OCI-M1 (cell line): ENCODE results near the gene SYF2.
"Not testable (repeated sequence)": the region's sequence is repeated elsewhere in the genome, so short reads cannot be mapped to it uniquely, and the experiment has no call there.

Experiments used
- DNase-seq: peaks from one replicate; lab custom pipeline; 2025; lab: John Stamatoyannopoulos, UW

The SYF2 gene

DNA sequence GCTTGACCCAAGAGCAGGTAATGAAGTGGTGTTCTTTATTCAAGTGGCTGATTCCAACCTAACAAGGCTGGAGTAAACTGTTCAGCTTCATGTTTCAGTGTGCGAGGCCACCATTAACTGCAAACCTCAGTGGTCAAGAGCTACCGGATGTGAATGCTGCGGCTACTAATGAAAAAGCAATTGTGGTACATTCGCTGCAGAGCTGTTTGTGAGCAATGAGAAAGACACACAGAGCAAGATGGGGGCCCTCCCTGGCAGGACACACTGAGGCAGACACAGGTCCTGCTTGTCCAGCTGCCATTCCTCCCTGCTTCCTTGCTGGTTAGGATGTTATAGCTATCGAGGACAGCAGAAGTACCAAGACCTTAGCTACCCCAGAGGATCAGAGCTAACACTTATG lies 26.1 kb downstream of the SYF2 start:
- DNase-seq = no peak

DNA sequence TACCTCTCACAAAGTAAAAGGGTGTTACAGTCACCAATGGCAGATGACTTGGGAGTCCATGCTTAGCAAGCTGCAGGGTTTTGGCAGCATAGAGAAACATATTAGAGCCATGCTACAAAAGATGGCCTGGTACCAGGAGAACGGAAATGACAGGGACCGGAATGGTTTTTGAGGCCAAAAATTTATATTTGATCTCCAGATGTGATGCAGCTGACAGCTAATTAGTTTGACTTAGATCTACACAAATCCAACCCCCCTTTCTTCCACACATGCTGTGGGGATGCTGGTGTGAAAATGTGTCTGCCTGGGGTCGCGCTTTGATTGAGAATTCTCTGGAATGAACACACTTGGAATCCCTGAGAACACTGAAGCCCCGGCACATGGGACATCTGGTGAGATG lies 26.5 kb downstream of the SYF2 start:
- DNase-seq = no peak

DNA sequence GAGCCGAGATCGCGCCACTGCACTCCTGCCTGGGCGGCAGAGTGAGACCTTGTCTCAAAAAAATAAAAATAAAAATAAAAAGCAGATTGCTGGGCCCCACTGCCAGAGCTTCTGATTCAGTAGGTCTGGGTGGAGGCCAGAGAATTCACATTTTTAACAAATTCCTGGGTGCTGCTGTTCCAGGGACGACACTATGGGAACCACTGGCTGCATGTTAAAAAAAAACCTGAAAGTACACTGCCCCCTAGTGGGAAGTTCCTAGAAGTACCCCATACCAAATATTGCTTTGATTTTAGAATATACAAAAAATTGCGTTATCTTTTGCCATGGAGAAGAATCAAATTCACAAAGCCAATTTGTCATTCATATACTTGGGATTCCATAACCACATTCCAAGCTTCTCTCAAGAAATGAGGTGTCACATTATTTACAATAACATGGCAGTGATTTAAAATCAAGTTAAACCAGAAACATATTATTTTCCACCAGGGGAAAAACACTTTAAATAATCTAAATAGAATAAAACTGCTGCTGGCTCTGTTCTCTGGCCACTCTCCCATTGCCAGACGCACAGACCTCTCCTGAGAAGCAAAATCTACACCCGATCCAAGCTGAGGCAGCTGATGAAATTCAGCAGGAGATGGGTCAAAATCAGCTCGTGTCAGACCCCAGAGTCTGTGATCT lies 27.4 kb downstream of the SYF2 start:
- DNase-seq = peak; percentile 62

DNA sequence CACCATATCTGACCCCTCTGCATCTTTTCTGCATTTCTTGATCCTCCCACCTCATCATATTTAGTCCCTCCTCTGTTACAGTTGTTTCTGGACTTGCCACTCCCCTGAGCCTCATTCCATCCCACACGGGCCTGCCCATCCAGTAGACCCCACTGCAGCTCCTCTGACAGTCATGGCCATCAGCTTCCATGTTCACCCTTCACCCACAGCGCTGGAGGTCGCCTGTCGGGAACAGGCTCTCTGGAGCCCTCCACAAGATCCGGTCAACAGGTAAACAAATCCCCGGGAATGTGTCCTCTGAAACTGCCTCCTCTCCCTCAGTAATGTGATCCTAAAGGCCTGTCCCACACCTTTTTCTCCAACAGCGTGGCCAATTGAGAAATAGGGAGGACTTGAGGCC lies 31.3 kb downstream of the SYF2 start:
- DNase-seq = no peak

DNA sequence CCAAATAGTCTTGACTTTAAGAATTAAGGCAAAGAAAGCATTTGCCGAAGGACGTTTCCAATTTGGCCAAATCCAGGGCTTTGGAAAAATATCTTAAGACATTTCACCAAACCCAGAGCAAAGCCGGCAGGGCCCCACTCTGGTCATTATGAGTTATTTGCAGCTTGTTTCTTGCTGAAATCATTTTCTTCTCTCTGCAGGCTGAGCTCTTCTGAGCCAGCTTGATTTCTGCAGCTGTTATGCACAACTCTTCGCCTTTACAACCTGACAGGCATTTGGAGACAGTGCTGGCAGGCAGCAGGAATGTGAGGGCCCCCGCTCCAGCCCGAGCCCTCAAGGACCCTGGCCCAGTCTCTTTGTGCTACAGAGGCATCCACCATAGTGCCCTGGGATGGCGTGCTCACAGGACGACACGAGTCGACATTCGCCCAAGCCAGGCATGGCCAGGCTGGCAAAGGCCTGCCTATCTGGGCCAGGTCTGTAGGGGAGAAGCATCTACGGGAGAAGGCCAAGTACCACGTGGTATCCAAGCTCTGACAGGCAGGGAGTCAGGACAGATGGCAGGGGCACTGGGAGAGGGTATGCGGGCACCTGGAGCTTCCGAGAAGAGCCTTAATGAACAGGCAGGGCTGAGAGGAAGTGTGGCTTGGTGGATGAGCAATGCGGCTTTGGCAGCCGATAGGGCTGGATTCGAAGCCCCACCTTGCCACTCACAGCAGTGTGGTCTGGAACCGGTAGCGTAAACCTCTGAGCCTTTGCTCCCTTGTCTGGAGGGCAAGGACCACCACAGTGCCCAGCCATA lies 32.3 kb downstream of the SYF2 start:
- DNase-seq = no peak

DNA sequence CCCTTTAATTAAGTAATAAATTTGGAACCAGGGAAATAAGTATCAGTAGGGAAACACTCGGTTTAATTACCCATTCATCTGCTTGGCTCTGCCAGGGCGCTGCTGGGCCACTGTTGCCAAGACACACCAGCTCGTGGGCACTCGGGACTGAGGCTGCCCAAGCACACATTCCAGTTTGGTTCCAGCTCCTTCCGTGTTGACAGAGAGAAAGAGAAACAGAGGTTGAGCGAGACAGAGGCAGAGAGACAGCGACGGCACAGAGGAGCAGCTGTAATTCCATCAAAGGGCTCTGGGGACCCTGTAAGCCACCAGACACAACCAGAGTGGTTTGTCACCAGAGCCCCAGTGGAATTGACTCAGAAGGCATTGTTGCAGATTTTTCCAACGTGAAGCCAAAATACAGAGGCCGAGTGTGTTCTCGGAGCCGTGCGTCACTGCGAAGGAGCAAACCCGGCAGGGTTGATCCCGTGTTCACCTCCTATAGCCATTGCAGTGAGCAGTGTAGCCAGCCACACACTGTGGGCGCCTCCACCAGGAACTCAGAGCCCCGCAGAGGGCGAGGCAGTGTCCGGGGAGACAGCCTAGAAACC lies 33.5 kb downstream of the SYF2 start:
- DNase-seq = peak; percentile 10

DNA sequence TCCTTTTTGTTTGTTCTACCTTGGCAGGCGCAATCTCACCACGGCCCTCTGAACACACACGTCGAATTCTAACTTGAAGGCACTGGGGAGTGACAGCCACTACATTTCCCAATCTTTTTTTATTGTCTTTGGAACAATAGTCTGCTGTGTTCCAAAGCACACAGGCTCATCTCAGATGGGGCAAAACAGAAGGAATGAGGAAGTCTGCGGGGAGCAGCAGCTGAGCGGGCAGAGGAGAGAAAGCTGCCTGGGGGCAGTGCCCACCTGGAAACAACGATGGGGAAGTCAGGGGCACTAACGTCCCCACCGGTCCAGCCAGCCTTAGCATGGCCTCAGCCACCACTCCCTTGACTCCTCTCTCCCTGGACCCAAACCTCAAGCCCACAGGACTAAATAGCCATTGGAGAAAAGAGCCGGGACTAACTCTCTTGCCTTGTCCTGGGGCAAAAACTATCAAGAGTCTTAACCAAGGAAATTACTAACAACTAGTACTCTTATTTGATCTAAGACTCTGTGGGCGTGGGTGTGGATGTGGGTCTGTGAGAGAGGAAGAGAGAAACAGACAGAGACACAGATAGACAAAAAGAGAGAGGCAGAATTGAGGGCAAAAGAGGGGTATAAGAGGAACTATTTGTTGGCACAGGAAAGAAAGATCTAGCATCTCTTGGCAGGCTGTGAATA lies 34.2 kb downstream of the SYF2 start:
- no peak for DNase-seq

DNA sequence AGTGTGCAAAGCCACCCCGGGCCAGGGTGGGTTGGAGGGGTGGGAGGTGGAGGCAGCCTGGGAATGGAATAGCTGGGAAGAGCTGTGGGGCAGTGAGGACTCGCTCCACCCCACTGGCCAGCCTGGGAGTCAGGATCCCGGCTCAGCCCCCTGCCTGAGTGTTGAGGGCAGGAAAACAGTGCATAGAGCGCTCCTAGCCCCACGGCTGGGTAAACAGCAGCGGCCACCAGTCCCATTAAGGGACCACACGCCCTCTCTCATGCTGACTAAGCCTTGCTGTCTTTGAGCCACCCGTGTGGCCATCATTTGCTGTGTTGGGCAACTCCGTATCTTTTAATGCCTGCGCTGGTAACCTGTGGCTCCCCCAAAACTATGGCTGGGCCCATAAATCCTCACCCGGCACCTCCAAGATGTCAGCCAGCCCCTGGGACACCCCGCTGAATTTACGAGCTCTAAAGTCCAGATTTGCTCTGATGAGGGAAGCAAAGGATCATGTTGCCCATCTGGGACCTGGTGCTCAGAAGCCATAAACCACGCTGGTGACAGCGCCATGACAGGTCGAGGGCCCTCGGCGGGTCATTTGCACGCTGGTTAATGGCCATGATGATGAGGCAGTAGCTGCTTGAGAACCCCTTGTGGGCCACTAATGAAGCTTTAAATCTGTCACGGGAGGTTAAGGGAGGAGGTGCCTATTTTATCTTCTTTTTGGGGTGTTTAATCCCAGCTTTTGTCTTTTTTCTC lies 34.9 kb downstream of the SYF2 start:
- no peak for DNase-seq

DNA sequence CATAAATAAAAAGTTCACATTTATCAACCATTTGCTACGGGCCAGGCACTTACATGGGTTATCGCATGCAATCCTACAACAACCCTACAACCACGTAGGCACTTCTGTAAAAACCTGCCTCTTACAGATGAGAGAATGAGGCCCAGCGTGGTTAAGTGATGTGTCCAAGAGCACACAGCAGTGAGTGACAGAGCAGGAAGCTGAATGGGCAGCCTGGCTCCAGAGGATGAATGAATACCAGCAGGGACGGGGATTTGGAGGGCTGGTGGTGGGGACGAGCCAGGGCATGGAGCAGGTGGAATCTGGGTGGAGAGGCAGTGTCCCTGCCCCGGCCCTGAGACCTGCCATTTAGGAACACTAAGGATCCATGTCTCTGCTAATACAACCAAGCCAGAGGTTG lies 35.5 kb downstream of the SYF2 start:
- no peak for DNase-seq

DNA sequence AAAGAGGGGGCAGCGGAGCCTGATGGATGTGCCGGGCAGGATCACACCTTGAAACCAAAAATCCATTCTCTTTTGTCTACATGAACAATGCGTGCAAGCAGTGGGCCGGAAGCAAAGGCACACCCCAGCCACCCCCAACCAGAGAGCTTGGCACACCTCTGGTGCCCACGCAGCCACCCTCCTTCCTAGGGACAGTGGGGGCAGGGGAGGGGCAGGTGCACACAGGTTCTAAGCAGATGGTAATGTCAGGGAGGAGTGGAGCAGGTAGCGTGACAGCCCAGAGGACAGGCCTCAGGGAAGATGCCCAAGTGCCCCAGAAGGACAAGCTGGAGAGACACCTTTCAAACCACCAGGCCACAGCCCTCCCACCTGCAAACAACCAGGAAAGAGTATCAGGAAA lies 36.5 kb downstream of the SYF2 start:
- DNase-seq = no peak

DNA sequence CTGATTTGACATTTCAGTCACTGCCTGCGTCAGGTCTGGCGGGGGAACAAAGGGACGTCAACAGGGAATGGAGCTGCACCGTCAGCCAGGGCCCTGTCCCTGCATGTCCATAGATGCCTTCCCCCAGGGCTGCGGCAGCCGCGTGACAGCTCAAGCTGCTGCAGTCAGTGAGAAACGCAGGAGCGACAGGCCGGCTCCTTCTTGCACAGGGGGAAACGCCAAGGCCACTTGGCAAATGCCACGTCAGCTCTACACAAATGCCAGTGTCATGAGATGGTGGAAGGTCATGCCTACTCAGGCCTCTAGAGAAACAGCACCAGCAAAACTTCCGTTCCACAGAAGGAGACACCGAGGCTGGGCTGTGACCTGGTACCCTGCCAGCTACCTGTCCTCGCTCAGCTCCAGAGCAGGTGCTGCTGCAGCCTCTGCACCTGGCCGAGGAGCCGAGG lies 37.7 kb downstream of the SYF2 start:
- no peak for DNase-seq

DNA sequence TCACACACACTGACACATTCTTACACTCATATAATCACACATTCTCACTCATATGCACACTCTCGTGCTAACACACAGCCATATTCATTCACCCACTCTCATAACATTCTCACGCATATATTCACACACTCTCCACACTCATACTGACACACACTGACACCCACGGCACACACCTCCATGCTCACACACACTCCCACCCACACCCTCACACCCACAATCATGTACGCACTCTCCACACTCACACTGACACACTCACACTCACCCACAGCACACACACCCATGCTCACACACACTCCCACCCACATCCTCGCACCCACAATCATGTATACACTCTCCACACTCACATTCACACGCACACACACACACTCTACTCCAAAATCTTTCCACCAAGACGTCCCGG lies 38.2 kb downstream of the SYF2 start:
- no peak for DNase-seq

DNA sequence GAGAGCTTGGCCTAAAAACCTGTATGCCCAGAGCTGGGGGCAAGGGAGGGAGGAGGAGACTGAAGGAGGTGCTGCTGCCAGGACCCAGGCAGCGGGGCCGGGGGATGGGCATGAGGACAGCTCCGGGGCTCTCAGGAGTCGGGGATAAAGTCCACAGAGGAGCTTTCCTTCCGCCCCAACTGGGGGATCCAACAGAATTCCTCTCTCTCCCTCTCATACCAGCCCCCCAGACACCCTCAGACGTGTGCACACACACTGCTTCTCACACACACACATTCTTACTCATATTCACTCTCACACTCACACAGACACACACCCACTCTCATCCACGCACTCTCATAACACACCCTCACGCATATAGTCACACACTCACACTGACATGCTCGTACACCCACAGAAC lies 39.1 kb downstream of the SYF2 start:
- no peak for DNase-seq

DNA sequence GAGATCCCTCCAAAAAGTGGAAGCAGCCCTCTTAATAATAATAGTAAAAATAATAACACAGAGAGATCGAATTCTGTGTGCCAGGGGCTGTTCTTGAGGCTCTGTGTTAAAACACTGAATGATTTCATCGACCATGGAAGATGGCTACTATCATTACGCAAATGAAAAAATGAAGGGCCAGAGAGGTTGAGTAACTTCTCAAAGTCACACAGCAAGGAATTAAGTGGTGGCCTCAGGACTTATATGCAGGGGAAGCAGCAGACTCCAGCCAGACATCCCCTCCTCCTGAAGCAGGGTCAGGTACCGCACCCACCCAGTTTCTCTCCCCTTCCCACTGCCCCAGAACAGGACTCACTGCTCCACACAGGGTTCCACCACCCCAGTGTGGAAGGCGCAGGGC lies 40.1 kb downstream of the SYF2 start:
- DNase-seq = no peak

DNA sequence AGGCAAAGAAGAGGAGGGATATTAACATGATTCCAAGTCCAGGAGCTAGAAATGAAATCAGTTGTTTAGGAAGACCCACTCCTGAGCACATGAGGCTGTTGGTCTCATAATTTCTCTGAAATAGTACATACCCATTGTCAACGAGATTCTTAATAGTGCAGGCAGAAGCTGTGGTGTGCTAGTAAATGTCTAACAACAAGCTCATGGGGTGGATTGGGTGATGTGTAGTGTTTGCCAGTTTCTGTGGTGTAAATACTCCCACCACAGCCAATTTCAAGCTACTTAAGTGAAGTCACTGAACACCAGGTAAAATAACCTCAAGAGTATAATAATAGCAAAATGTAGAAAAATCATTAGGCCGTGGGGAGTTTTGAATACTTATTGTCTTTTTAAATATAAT lies 42.0 kb downstream of the SYF2 start:
- DNase-seq = no peak

DNA sequence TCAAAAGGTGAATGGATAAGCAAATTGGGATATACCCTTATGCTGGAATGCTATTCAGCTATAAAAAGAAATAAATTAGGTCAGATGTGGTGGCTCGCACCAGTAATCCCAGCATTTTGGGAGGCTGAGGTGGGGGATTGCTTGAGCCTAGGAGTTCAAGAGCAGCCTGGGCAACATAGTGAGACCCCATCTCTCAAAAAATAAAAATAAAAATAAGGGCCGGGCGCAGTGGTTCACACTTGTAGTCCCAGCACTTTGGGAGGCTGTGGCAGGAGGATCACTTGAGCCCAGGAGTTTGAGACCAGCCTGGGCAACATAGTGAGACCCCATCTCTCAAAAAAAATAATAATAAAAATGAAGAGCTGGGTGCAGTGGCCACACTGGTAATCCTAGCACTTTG lies 44.4 kb downstream of the SYF2 start:
- not testable (repeated sequence) for DNase-seq

DNA sequence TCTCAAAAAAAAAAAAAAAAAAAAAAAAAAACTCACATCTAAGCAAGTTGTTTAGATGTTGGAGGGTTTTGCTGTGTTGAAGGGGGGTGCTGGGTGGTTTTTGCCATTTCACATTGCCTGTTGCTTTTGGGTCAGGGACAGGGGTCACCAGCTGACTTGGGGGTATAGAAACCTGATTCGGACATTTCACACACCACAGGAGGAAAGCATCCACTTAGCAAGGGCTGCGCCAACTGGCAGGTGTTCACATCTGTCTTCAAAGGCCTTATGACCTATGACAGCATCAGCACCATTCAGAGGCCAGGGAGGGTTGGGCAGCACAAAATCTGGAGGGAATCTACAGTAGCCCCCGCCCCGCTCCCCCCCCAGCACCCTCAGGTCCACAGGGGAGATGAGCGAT lies 45.2 kb downstream of the SYF2 start:
- no peak for DNase-seq

DNA sequence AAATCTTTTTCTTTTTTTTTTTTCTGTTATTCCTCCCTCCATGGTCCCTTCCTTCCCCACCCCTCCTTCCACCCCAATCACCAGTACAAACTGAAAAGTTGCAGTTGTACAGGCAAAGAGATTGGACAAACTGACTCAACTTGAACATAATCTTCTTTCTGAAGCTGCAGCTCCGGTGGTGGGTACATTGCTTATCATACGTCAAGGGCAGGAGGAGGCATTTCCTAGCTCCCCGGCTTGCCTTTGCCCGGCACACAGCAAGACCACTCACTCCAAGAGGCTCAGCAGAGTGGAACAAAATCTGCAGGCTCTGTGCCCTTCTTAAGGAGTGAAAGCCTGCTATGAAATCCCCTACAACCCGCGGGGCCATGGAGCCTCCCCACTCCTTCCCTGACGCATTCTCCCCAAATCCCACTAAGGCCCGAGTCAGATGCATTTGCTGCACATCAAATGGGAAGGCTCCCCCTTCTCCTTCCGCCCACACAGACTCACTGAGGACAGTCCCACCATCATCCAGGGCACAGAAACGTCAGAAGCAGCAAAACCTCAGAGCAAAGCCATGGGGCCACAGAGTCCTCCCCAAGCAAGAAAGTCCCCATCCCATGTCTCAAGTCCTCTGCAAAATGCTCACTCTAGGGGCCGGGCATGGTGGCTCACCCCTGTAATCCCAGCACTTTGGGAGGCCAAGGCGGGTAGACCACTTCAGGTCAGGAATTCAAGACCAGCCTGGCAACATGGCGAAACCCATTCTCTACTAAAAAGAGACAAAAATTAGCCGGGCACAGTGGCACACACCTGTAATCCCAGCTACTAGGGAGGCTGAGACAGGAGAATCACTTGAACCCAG lies 45.9 kb downstream of the SYF2 start:
- no peak for DNase-seq

DNA sequence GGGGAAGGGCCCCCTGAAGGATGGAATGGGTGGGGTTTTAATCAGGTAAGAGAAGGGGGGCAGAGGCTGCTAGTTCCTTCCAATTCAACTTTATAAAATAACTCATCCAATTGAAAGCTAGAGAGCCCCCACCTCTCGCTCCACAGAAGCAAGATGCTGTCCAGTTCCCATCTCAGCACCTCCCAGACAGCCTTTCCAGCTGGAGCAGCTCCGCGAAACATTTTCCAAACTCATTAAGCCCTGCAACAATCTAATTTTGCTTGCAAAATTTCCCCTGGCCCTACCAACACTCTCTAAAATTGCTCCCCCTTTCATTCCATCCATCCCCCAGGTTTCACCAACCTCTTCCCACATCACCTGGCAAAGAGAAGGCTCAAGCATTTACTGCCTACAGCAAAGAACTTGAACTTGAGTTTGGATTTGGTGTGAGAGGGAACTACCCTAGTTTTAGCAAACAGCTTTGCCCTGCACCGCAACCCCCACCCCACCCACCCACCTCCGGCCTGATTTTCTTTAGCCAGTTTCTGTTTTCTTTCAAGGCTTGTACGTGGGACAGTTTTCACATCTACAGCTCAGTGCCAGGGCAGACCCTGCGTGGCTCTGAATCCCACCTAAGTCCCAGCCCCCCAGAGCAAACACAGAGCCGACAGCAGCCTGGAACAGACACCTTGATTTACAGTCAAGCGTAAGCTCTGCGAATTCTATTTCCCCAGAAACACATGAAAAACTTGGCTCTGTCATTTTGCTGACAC lies 46.7 kb downstream of the SYF2 start:
- no peak for DNase-seq

DNA sequence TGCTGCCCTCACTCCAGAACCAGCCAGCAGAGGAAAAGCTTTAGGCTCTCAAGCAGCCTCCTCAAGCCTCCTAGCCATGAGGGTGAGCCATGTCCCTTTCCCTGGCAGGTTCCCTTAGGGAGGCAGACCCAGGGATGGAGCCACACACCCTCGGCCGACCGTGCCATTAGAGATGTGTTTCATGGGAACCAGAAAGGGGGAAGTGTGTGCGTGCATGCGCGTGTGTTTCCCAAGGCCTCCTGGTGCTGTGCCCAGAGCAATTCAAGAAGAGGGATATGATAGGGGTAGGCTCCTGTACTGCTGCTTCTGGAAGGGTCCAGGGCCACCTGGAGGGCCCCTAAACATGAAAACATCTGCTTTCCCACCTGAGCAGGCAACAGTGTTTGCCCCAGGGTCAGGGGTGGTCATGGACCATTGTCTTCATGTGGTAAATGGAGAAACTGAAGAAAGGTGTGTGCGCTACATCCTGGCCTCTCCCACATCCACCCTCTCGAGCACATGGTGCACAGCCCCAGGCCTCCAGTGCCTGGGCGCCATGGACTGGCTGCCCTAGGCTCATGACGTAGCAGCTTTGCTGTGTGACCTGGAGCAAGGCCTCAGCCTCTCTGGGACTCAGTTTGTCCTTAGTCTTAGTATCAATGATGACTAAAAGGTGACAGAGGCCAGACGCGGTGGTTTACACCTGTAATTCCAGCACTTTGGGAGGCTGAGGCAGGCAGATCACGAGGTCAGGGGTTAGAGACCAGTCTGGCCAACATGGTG lies 48.1 kb downstream of the SYF2 start:
- no peak for DNase-seq
